HK-2 (cell line): Measurements from ENCODE around the gene CFAP61.
"Not testable (repeated sequence)": the region's sequence is repeated elsewhere in the genome, so short reads cannot be mapped to it uniquely, and the experiment has no call there.

Experiments used
- DNase-seq: peaks from one replicate; pipeline ENCODE4 v3.0.0-alpha.2; 2018; ENCODE audit not compliant: unreplicated experiment

Gene CFAP61

GRCh38 chr20:20089018-20089417, 36.7 kb downstream of the CFAP61 start:
- DNase-seq = no peak

- DNase-seq = no peak
Measured at GRCh38 chr20:20089939-20090338, 37.6 kb downstream of the CFAP61 start.

- no peak for DNase-seq
Measured at GRCh38 chr20:20092827-20093226, 40.5 kb downstream of the CFAP61 start.

GRCh38 chr20:20094410-20094809, 42.1 kb downstream of the CFAP61 start:
- no peak for DNase-seq

GRCh38 chr20:20095114-20095872, 43.0 kb downstream of the CFAP61 start:
- DNase-seq = no peak

- DNase-seq = no peak
Measured at GRCh38 chr20:20096421-20096820, 44.1 kb downstream of the CFAP61 start.

GRCh38 chr20:20100881-20101280, 48.5 kb downstream of the CFAP61 start:
- no peak for DNase-seq

GRCh38 chr20:20102163-20102562, 49.8 kb downstream of the CFAP61 start:
- no peak for DNase-seq

GRCh38 chr20:20102716-20103258, 50.5 kb downstream of the CFAP61 start:
- no peak for DNase-seq

GRCh38 chr20:20103486-20103885, 51.2 kb downstream of the CFAP61 start:
- DNase-seq = no peak

- DNase-seq = not testable (repeated sequence)
Measured at GRCh38 chr20:20123187-20123586, 70.9 kb downstream of the CFAP61 start.

GRCh38 chr20:20130399-20130798, 78.1 kb downstream of the CFAP61 start:
- no peak for DNase-seq

- no peak for DNase-seq
Measured at GRCh38 chr20:20134941-20135575, 82.7 kb downstream of the CFAP61 start.

- no peak for DNase-seq
Measured at GRCh38 chr20:20136313-20136712, 84.0 kb downstream of the CFAP61 start.

- no peak for DNase-seq
Measured at GRCh38 chr20:20137851-20138250, 85.5 kb downstream of the CFAP61 start.

GRCh38 chr20:20138301-20139064, 86.2 kb downstream of the CFAP61 start:
- no peak for DNase-seq

- no peak for DNase-seq
Measured at GRCh38 chr20:20139403-20139802, 87.1 kb downstream of the CFAP61 start.

- no peak for DNase-seq
Measured at GRCh38 chr20:20143165-20143564, 90.8 kb downstream of the CFAP61 start.

- DNase-seq = no peak
Measured at GRCh38 chr20:20143646-20144045, 91.3 kb downstream of the CFAP61 start.

GRCh38 chr20:20148779-20149178, 96.4 kb downstream of the CFAP61 start:
- no peak for DNase-seq

- no peak for DNase-seq
Measured at GRCh38 chr20:20150241-20150640, 97.9 kb downstream of the CFAP61 start.

GRCh38 chr20:20160520-20160919, 108.2 kb downstream of the CFAP61 start:
- no peak for DNase-seq
